ENCODE results near the gene BORCS8.
A peak's percentile ranks its signal among the peaks of the same experiment; 100 is the strongest.
"Not testable (repeated sequence)": the region's sequence is repeated elsewhere in the genome, so short reads cannot be mapped to it uniquely, and the experiment has no call there.

Gene BORCS8

GRCh38 chr19:19192078-19192882, at the start of gene BORCS8, which contains the start of gene RFXANK:
TSS of gene BORCS8 (minus strand) at chr19:19192152. CDS start at chr19:19192117, 35 bp downstream.
TSS of gene RFXANK (plus strand) at chr19:19192258. CDS start at chr19:19193947, 1,689 bp downstream.
- DNase-seq = peak; percentile 98

DNA sequence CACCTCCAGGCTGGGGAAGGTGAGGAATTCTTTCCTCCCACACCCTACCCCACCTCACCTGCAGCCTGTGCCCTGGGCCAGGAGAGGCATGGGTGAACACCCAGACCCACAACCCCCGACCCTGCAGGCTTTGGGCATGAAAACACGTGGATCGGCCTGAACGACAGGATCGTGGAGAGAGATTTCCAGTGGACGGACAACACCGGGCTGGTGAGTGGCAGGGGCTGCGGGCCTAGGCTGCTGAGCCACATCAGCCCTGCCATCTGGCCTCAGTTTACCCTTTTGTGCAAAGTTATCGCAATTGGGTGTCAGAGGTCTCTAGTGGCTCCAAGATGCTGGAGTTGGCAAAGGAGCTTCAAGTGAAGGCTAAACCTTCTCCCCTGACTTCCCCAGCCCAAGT, 48.5 kb upstream of the BORCS8 start:
- DNase-seq = no peak

GRCh38 chr19:19239675-19240074, 47.7 kb upstream of the BORCS8 start:
- DNase-seq = no peak

DNA sequence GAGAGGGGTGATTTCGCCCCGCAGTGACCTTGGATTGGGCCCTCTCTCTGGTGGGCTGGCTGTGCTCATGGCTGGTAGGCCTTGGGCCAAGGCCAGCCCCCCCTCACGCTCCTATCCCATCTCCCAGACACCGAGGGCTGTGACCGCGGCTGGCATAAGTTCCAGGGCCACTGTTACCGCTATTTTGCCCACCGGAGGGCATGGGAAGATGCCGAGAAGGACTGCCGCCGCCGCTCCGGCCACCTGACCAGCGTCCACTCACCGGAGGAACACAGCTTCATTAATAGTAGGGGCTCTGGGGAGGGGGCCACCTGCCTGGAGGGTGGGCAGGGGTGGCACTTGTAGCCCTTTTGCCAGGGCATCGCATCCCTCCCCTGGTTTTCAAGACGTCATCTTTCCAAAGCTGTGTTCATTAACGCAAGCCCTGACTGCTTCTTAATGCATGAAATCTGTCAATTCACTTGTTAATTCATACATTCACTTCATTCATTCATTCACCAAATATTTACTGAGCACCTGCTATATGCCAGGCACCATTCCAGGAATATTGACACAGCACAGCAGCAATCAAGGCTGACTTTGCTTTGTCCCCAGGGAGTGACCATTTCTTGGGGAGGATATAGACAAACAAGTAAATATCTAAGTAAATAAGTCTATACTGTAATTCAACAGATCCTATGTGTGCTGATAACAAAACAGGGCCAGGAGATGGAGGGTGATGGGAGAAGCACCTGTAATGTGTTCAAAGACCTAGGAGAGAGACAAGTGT, 46.4 kb upstream of the BORCS8 start:
- no peak for DNase-seq

- no peak for DNase-seq
Measured at GRCh38 chr19:19236173-19236572, 44.2 kb upstream of the BORCS8 start.

DNA sequence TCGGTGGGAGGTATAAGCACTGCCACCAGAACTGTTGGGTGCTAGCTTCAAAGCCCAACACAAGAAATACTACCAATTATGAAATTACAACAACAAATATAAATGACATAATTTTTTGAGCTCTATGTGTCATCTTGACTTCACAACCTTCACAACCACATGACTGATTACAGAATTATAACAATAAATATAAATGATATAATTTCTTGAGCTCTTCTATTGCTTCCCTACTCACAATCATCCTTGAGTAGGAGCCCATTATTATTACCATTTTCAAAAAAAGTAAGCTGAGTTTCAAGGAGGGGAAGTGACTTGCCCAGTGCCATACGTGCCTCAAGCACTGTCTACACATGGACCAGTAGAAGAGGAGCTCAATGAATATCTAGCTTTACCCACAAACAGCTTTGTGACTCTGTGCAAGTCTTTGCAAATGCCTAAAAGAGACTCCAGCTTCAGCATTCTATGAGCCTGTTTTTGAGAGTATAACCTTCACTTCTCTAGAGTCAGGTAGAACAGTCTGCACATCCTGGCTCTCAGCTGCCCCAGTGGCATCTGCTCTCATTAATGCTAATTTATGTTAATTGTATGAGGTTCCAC, 42.4 kb upstream of the BORCS8 start:
- no peak for DNase-seq

GRCh38 chr19:19232261-19232721, 40.3 kb upstream of the BORCS8 start:
- no peak for DNase-seq

GRCh38 chr19:19230999-19231398, 39.0 kb upstream of the BORCS8 start:
- DNase-seq = no peak

- DNase-seq = no peak
Measured at GRCh38 chr19:19229701-19230100, 37.7 kb upstream of the BORCS8 start.

- DNase-seq = no peak
Measured at GRCh38 chr19:19227217-19227616, 35.3 kb upstream of the BORCS8 start.

DNA sequence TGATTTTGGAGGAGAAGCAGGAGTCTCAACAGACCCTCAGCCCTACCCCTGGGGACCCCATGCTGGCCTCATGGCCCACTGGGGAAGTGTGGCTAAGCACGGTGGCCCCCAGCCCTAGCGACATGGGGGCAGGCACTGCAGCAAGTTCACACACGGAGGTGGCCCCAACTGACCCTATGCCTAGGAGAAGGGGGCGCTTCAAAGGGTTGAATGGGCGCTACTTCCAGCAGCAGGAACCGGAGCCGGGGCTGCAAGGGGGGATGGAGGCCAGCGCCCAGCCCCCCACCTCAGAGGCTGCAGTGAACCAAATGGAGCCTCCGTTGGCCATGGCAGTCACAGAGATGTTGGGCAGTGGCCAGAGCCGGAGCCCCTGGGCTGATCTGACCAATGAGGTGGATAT, 34.7 kb upstream of the BORCS8 start:
- DNase-seq = no peak

GRCh38 chr19:19226204-19226603, 34.3 kb upstream of the BORCS8 start:
- DNase-seq = no peak

GRCh38 chr19:19224852-19225494, 33.0 kb upstream of the BORCS8 start:
- DNase-seq = peak; percentile 69

- DNase-seq = no peak
Measured at GRCh38 chr19:19224150-19224851, 32.3 kb upstream of the BORCS8 start.

- no peak for DNase-seq
Measured at GRCh38 chr19:19223636-19224035, 31.7 kb upstream of the BORCS8 start.

DNA sequence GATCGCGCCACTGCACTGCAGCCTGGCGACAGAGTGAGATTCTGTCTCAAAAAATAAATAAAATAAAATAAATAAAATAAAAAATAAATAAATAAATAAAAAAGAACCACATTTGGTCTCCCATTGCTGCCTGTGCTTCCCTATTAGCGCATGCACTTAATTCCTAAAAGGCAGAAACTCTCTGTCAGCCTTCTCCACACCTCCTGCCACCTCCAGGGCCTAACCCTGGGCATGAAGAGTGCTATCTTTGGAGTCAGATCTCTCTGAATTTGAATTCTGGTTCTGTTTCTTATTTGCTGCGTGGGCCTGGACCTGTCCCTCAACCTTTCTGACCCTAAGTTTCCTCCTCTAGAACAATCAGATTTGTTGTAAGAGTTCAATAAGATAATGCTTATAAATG, 31.1 kb upstream of the BORCS8 start:
- no peak for DNase-seq

DNA sequence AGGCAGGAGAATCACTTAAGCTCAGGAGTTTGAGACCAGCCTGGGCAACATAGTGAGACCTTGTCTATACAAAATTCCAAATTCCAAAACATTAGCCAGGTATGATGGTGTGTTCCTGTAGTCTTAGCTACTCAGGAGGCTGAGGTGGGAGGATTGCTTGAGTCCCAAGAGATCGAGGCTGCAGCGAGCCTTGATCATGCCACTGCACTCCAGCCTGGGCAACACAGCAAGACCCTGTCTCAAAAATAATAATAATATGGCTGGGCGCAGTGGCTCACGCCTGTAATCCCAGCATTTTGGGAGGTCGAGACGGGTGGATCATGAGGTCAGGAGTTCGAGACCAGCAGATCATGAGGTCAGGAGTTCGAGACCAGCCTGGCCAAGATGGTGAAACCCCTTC, 29.0 kb upstream of the BORCS8 start:
- DNase-seq = not testable (repeated sequence)

DNA sequence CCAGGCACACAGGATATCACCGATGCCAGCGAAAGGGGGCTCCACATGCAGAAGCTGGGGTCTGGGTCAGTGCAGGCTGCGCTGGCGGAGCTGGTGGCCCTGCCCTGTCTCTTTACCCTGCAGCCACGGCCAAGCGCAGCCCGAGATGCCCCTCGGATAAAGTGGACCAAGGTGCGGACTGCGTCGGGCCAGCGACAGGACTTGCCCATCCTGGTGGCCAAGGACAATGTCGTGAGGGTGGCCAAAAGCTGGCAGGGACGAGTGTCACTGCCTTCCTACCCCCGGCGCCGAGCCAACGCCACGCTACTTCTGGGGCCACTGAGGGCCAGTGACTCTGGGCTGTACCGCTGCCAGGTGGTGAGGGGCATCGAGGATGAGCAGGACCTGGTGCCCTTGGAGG, 27.0 kb upstream of the BORCS8 start:
- DNase-seq = no peak

DNA sequence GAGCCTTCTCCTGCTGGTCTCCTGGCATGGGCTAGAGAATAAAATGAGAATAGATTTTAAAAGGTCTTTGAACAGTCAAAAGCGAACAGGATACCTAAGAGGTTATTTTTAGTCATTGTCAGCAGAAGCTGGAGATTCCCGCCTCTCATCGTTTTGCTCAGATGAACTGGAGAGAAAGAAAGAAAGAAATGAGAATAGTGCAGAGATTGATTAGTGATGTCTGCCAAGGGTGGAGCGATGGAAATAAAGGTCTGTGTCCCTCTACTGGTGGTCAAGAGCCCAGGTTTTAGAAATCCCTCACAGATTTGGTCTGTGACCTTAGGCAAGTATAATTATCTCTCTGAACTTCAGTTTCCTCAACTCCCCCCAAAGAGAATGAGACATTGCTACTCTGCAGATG, 25.1 kb upstream of the BORCS8 start:
- DNase-seq = no peak

DNA sequence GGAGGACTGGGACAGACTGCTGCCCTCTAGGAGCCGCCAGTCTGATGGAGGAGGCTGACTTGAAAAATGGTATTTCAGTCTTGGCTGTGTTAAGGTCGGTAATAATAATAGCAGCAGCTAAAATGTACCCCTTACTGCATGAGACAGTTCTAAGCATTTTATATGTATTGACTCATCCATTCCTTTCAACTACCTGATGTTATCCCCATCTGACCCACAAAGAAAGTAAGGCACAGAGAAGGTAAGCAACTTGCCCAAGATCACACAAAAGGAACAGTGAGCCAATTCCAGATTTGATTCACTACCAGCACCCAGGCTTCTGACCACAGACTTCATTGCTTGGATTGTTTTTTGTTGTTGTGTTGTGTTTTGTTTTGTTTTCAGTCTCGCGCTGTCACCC, 23.8 kb upstream of the BORCS8 start:
- DNase-seq = no peak

DNA sequence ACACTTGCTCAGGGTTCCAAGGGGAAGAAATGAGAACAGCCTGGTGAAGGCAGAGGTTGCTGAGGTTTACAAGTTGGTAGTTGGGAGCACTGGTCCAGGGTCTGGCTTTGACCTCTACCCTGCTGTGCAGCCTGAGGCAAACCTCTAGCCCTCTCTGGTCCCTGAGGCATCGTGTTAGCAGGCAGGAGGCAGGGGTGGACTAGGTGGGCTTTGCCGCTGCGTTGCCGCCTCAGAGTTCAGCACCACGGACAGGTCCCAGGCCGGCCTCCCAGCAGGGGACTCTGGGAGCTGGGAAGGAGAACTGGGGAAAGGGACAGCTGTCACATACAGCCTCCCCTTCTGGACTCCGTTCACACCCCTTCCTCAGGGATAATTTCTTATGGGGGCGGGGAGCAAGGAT, 22.9 kb upstream of the BORCS8 start:
- DNase-seq = no peak

GRCh38 chr19:19214159-19214490, 22.2 kb upstream of the BORCS8 start:
- no peak for DNase-seq

Measured in activated effector memory CD4-positive, alpha-beta T cell treated with Interleukin-2 at 50 U/mL for 16 hours (primary cell).